Peyer's patch (tissue), 4 donors: ENCODE measurements around the gene CBX4.

Source experiments
- CTCF ChIP-seq, 6 experiments: fragments of 450-650 bp in 4 of 6; fragments of 200-600 bp in 2 of 6; sonication (generic) in 1 of 6; IDR thresholded peaks; one replicate each; pipeline ENCODE4 v1.5.1; 2017 to 2019; ENCODE audit warnings: antibody characterized with exemption in 6 of 6, mild to moderate bottlenecking in 3 of 6, moderate library complexity in 1 of 6
- POLR2A ChIP-seq, 2 donors: fragments of 450-650 bp; IDR thresholded peaks; one replicate each; pipeline ENCODE4 v1.5.1; 2017; ENCODE audit warnings: antibody characterized with exemption in 2 of 2, mild to moderate bottlenecking in 2 of 2, moderate library complexity in 2 of 2

GRCh38 chr17:79850571-79851460 lies 11.6 kb upstream of the CBX4 start:
- TF ChIP-seq CTCF (IDR thresholded peaks at IDR 0.05) (no peak), POLR2A (IDR thresholded peaks at IDR 0.05) (no peak)
